ENCODE data around the gene KDM4B. TPM values are rescaled to one million over a fixed set of nuclear protein-coding genes. Genes with fewer than 3 reads are reported as not detected.

The KDM4B gene
- total RNA-seq, 1 experiment from 2014 or later = 43.7 TPM

GRCh38 chr19:4981681-4981958 is 12.7 kb downstream of the KDM4B start:
- Histone ChIP-seq H3K14ac (ENCODE audit: insufficient read depth, low read length) (no peak overlapping the region), H4K20me1 (ENCODE audit: control insufficient read depth, insufficient read depth, insufficient read length) (no peaks in the 10 kb centered on the region), H3K4me2 (ENCODE audit: insufficient read depth, insufficient read length, low read length) (no peak overlapping the region), H3K4ac (ENCODE audit: low read depth, low read length) (no peak overlapping the region), H2BK12ac (ENCODE audit: insufficient read length, low read depth, low read length) (no peak overlapping the region), H2BK5ac (ENCODE audit: insufficient read length, low read length) (no peak overlapping the region), H3K27me3 (ENCODE audit: insufficient read depth, low read length) (no peaks in the 10 kb centered on the region), H3K23ac (ENCODE audit: insufficient read length, low read depth, low read length) (no peak overlapping the region), H2AK5ac (ENCODE audit: insufficient read length, low read length) (no peak overlapping the region), H3K56ac (ENCODE audit: insufficient read length, low read depth, low read length) (no peak overlapping the region), H3T11ph (ENCODE audit: low read length) (no peak overlapping the region), H4K5ac (ENCODE audit: insufficient read length, low read depth, low read length) (no peak overlapping the region), H4K91ac (ENCODE audit: insufficient read length, low read depth, low read length) (no peak overlapping the region), H2BK20ac (ENCODE audit: low read depth, low read length, poor library complexity, severe bottlenecking) (no peak overlapping the region), H3K79me1 (ENCODE audit: insufficient read depth, low read depth, low read length, poor library complexity, severe bottlenecking) (peaks cover 6% of the 10 kb centered on the region), H3K18ac (ENCODE audit: insufficient read length, low read depth, low read length) (no peak overlapping the region), H2BK120ac (ENCODE audit: low read depth, low read length, poor library complexity, severe bottlenecking) (no peak overlapping the region), H3K27ac (ENCODE audit: insufficient read length, low read depth, low read length) (no peak overlapping the region), H3K4me1 (ENCODE audit: insufficient read depth, low read length) (no peaks in the 10 kb centered on the region), H3K9ac (ENCODE audit: extremely low read depth, insufficient read length, low read length) (no peak overlapping the region), H3K23me2 (ENCODE audit: insufficient read length, low read depth, low read length, poor library complexity, severe bottlenecking) (no peaks in the 10 kb centered on the region), H4K8ac (replicated peaks; ENCODE audit: insufficient read length, low read depth, low read length) (no peak overlapping the region), H2BK15ac (ENCODE audit: low read depth, low read length) (no peak overlapping the region), H3K9me3 (ENCODE audit: control insufficient read depth, low read depth, low read length) (no peaks in the 10 kb centered on the region), H2AFZ (ENCODE audit: low read length) (no peak overlapping the region), H3K79me2 (ENCODE audit: insufficient read depth, low read length) (peaks cover 7% of the 10 kb centered on the region; the same call in 1 of the 2 replicates)
- DNase-seq = no peak
- peak overlapping the region in 1 of 3 experiments; percentile 74; a peak in 1 of 7 replicates for H3K27ac Mint-ChIP-seq
- H3K4me1 Mint-ChIP-seq = peaks cover 34 to 45% of the 10 kb centered on the region in 2 experiments
- peaks cover 2 to 12% (median 4%) of the 10 kb centered on the region in 3 experiments; a peak in 5 of 7 replicates for H3K36me3 Mint-ChIP-seq (ENCODE audit: insufficient read depth in 1 of 3, low read depth in 3 of 3)
- no peak for TF ChIP-seq CTCF (conservative IDR thresholded peaks at IDR 0.05)
- no CpG with 5 or more reads among the region's 3 CpGs for WGBS (ENCODE audit: extremely low coverage, insufficient read length, low lambda C conversion rate)
- H3K4me3 Mint-ChIP-seq = no peak overlapping the region
- no peaks in the 10 kb centered on the region for H3K9me3 Mint-ChIP-seq
- no peaks in the 10 kb centered on the region; the same call in 1 of the 2 replicates for H3K27me3 Mint-ChIP-seq (ENCODE audit: low read depth)
